ENCODE measurements around the gene CD86. TPM values are rescaled to one million over a fixed set of nuclear protein-coding genes. Genes with fewer than 3 reads are reported as not detected.

The CD86 gene
- total RNA-seq, 2 experiments from 2014 or later, result 1.4 to 1.7 TPM

DNA sequence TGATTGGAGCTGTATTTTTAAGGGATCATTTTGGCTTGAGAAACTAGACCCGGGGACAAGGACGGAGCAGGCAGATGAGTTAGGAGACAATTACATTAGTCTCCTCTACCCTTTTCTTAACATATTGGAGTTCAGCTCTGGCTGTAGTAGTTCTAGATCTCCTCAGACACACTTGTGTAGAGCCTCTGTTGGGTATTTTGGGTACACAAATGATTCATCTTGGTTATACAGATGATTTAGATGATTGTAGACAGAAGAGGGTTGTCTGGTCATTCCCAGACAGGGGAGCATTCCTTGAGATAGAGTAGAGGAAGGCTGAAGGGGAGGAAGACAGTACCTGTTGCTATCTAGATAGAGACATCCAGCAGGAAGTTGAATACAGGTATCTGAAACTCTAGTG lies 43.4 kb downstream of the CD86 start:
- H3K27me3 Mint-ChIP-seq, result no peaks in the 10 kb centered on the region
- ChIA-PET POLR2A (no interaction called here), CTCF (interaction anchor here (1.1 to 5.6 kb wide), 2 partner anchors 103 to 159 kb away, joined by 5 to 85 read pairs; no protein-coding TSS in a partner anchor)
- no peaks in the 10 kb centered on the region for H3K36me3 Mint-ChIP-seq
- H3K27ac Mint-ChIP-seq, result no peak overlapping the region
- no peaks in the 10 kb centered on the region for H3K9me3 Mint-ChIP-seq
- intact Hi-C loops (cut with micrococcal nuclease), result no loop called here
- DNase-seq, result no peak
- peaks cover 42% of the 10 kb centered on the region for H3K4me1 Mint-ChIP-seq (ENCODE audit: low read depth)
- no peak overlapping the region for H3K4me3 Mint-ChIP-seq

DNA sequence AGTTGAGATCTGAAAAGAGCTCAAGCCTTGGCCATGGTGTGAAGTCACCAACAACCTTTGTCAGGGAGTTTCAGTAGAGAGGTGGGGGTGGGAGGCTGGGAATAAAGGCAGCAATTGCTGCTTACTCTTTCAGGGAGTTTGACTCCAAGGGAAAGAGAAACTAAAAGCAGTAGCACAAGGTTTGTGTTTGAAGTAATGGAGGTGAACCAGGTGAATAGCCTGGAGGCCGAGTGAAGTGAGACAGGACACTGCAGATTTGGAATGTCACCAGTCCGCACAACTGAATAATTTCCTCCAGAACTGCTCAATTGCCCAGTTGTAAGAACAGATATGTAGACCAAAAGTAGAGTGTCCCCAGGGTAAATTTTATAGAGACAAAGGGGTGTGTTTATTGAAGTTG lies 44.1 kb downstream of the CD86 start:
- Mint-ChIP-seq H3K27ac (no peak overlapping the region), H3K36me3 (no peaks in the 10 kb centered on the region), H3K27me3 (no peaks in the 10 kb centered on the region), H3K4me1 (ENCODE audit: low read depth) (peaks cover 42% of the 10 kb centered on the region), H3K4me3 (no peak overlapping the region), H3K9me3 (no peaks in the 10 kb centered on the region)
- POLR2A ChIA-PET, result no interaction called here
- CTCF ChIA-PET, result interaction anchor here (0.6 to 5.6 kb wide), 3 partner anchors 159 to 349 kb away, joined by 3 to 85 read pairs (median 5); no protein-coding TSS in a partner anchor
- intact Hi-C loops (cut with micrococcal nuclease), result no loop called here
- no peak for DNase-seq

DNA sequence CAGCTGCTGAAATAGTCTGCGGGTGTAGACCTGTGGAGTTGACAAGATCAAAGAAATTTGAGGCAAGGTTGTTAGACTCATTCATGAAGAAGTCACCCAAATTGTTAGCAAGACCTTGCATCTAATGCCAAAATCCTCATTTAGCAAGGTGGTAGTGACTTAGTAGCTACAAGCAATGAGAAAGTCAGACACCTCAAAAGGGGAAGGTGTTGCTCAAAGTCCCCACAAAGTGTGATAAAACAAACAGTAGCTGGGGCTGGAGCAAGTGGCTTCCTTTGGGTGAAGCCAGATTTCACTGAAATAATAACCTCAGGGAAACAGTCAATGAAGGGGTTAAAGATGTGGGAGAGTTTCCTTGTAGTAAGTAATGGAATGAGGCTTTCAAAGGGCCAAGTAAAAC lies 44.9 kb downstream of the CD86 start:
- no peak overlapping the region for H3K27ac Mint-ChIP-seq
- no peaks in the 10 kb centered on the region for H3K36me3 Mint-ChIP-seq
- ChIA-PET CTCF (interaction anchor here (1.2 to 5.6 kb wide), 5 partner anchors 48 to 217 kb away, joined by 5 to 85 read pairs (median 7); no protein-coding TSS in a partner anchor), POLR2A (interaction anchor here (2.3 kb wide), 1 partner anchor 265 kb away, joined by 6 read pairs; no protein-coding TSS in a partner anchor)
- H3K9me3 Mint-ChIP-seq, result no peaks in the 10 kb centered on the region
- no peaks in the 10 kb centered on the region for H3K27me3 Mint-ChIP-seq
- intact Hi-C loops (cut with micrococcal nuclease), result loop anchor here (5.0 kb wide), 6 partner anchors 267 to 1358 kb away; partner anchors contain the start of genes GTF2E1, HCLS1, PARP14 and PARP15
- peaks cover 42% of the 10 kb centered on the region for H3K4me1 Mint-ChIP-seq (ENCODE audit: low read depth)
- no peak overlapping the region for H3K4me3 Mint-ChIP-seq
- DNase-seq, result no peak

DNA sequence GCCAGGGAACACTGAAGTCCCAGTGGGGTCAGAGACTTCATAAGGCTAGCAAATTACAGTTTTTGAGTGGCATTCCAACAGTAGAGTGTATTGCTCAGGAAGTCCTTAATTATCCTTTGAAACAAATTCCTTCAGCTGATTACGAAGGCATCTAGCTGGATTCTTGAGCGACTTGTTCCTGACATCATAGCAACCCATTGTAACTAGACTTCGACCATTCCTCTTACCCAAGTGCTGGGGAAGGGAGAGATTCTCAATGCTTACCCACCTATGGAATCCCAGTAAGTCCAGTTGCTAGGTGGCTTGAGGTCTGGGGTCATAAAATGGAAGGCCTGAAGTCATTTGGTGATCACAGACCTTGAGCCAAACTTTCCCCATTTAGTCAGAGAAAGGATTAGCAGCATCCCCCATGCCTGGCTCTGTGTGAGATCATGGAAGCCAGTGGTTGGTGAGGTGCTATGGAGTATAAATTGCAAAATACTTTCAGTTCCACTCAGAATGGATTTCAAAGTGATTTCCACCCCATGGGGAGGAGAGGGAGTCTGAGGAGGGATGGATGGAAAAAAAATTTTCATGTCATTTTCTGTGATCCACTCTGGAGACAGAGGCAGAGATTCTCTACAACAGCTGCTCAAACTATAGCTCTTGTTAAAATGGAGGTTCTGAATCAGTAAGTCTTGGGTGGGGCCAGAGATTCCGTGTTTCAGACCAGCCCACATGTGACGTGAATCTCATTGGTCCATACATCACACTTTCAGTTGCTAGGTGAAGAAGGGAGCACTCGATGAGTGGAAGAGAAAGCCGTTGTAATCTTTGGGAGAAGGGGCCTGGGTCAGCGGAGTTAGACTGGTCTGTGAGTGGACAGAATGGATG lies 45.7 kb downstream of the CD86 start:
- no peaks in the 10 kb centered on the region for H3K36me3 Mint-ChIP-seq
- ChIA-PET CTCF (interaction anchor here (0.7 to 5.6 kb wide), 35 partner anchors 8 to 966 kb away, joined by 3 to 85 read pairs (median 5); partner anchors contain the start of genes FAM162A, PDIA5 and POLQ), POLR2A (interaction anchor here (0.8 to 2.7 kb wide), 6 partner anchors 45 to 264 kb away, joined by 3 to 16 read pairs (median 6); no protein-coding TSS in a partner anchor)
- intact Hi-C loops (cut with micrococcal nuclease), result loop anchor here (1.0 to 5.0 kb wide), 13 partner anchors 9 to 1359 kb away; partner anchors contain the start of genes GOLGB1, GTF2E1, HCLS1 and MIX23
- H3K27ac Mint-ChIP-seq, result peak overlapping the region; percentile 78
- peak; percentile 72 for DNase-seq
- H3K27me3 Mint-ChIP-seq, result no peaks in the 10 kb centered on the region
- peak overlapping the region; percentile 44 for H3K4me3 Mint-ChIP-seq
- H3K9me3 Mint-ChIP-seq, result no peaks in the 10 kb centered on the region
- H3K4me1 Mint-ChIP-seq (ENCODE audit: low read depth), result peaks cover 45% of the 10 kb centered on the region

DNA sequence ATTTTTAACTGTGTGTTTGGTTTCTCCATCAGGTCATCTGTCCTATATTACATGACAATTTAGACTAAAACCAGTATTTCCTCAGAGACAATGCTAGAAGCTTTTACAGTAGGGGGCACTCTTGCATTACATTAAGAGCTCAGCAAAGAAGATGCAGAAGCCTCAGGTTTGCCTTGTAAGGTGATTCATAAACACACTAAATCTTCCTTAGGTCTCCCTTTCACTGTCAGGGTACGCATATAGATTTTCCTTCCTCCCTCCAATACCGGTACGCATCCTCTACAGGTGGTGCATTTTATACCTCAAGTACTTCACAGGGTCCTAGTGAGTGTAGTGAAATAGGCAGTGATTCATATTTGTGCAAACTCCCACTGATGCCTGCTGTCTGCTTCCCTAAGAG lies 46.5 kb downstream of the CD86 start:
- no peak for DNase-seq
- Mint-ChIP-seq H3K27me3 (no peaks in the 10 kb centered on the region), H3K27ac (peak overlapping the region; percentile 78), H3K36me3 (no peaks in the 10 kb centered on the region), H3K4me3 (peak overlapping the region; percentile 7), H3K9me3 (no peaks in the 10 kb centered on the region), H3K4me1 (ENCODE audit: low read depth) (peaks cover 45% of the 10 kb centered on the region)
- ChIA-PET POLR2A (interaction anchor here (0.8 to 2.7 kb wide), 7 partner anchors 45 to 267 kb away, joined by 3 to 16 read pairs (median 6); partner anchors contain the start of genes EAF2 and IQCB1), CTCF (interaction anchor here (0.8 to 5.6 kb wide), 30 partner anchors 9 to 966 kb away, joined by 3 to 85 read pairs (median 6); partner anchors contain the start of genes FAM162A, PDIA5 and POLQ)
- intact Hi-C loops (cut with micrococcal nuclease), result loop anchor here (1.0 to 5.0 kb wide), 13 partner anchors 9 to 1359 kb away; partner anchors contain the start of genes GOLGB1, GTF2E1, HCLS1 and MIX23

DNA sequence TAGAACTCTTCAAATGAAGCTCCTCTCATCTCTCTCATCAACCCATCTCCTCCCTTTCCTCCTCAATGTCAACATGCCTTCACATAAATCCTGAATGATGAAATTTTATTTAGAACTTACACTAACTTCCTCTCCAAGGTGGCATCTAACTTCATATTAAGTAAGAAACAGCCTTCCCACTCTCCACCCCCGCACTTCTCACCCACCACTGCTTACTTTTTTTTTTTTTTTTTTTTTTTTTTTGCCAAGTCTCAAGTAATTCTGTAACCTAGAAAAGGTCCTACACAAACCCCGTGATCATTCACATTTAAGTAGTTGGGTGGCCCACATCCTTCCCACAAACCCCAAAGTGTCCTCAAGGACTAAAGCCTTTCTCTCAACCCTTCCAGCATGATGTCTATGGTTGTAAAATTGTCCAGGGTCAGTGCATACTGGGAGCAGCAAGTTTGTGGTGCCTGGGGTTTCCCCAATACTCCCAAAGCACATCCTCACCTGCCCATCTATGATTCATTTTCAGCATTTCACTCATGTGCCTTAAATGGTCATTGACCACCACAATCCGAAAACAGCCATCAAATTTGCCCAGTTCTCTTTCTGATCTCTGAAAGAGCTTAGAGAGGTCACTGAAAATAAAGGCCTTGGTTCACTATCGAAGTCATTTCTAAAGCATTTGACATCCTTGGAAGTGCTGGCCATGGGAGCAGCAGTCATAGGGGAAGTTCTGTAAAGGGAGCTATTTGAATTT lies 47.2 kb downstream of the CD86 start:
- H3K27ac Mint-ChIP-seq, result peak overlapping the region; percentile 78
- no peaks in the 10 kb centered on the region for H3K36me3 Mint-ChIP-seq
- intact Hi-C loops (cut with micrococcal nuclease), result loop anchor here (5.0 kb wide), 6 partner anchors 265 to 1360 kb away; partner anchors contain the start of genes GTF2E1, HCLS1, PARP14 and PARP15
- POLR2A ChIA-PET, result interaction anchor here (1.1 to 2.7 kb wide), 8 partner anchors 44 to 268 kb away, joined by 3 to 16 read pairs (median 6); partner anchors contain the start of genes EAF2 and IQCB1
- no peaks in the 10 kb centered on the region for H3K27me3 Mint-ChIP-seq
- peaks cover 45% of the 10 kb centered on the region for H3K4me1 Mint-ChIP-seq (ENCODE audit: low read depth)
- CTCF ChIA-PET, result interaction anchor here (0.9 to 5.6 kb wide), 27 partner anchors 10 to 965 kb away, joined by 3 to 85 read pairs (median 6); partner anchors contain the start of genes FAM162A, PDIA5 and POLQ
- H3K4me3 Mint-ChIP-seq, result peak overlapping the region; percentile 7
- DNase-seq, result peak; percentile 69
- H3K9me3 Mint-ChIP-seq, result no peaks in the 10 kb centered on the region

DNA sequence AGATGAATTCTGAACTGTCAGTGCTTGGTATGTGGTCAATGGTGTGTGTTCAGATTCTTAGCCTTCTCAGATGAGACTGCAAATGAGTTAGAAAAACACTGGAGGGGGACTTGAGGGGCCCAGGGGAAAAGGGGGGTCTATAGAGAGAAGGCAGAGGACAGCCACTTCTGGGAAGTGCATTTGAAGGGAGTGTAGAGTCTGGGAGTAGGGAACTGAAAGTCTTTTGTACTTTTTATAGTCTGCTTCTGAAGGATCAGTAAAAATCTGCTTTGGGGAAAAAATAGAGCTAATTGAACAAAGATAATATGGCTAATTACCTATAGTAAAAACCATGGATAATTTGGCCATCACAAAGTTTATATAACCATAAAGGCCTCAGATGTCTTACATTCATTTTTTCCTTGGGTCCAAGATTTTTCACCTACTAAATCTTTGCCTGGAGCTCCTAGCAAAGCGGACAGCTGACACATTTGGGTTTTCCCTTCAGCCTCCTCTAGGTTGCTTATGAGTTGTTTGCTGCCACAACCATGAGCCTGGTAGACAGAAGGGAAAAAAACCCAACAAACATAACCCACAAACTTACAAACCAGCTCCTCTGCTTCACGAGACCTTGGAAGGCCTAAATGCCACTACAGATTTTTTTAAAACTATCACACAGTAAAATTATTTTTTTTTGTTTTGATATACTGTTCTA lies 48.8 kb downstream of the CD86 start:
- H3K27ac Mint-ChIP-seq, result peak overlapping the region; percentile 58
- H3K36me3 Mint-ChIP-seq, result no peaks in the 10 kb centered on the region
- no peak overlapping the region for H3K4me3 Mint-ChIP-seq

DNA sequence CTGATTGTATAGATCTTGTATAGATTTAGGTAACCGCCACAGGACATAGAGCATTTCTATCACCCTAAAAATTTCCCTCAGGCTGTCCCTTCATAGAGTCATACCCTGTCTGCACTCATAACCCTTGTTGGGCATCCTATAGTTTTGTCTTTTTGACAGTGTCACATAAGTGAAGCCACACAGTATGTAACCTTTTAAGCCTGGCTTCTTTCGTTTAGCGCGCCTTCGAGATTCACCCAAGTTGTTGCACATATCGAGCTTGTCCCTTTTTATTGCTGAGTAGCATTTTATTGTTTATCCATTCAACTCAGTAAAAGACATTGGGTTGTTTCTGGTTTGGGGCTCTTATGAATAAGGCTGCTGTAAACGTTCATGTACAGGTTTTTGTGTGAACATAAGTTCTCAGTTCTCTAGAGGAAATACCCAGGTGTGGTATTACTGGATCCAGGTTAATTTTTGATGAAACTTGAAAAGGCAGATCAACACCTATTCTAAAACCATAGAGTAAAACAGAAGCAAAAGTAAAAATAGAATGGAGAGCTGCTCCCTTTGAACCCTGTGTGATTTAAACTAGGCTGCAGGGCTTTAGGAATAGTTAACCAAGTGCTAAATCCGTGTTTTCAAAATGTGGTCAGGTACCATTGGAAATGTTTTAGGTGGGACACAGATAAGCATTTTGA lies 49.5 kb downstream of the CD86 start:
- Mint-ChIP-seq H3K27me3 (peaks cover 3% of the 10 kb centered on the region), H3K27ac (peak overlapping the region; percentile 58), H3K9me3 (no peaks in the 10 kb centered on the region), H3K36me3 (no peaks in the 10 kb centered on the region), H3K4me1 (ENCODE audit: low read depth) (peaks cover 45% of the 10 kb centered on the region), H3K4me3 (no peak overlapping the region)
- ChIA-PET POLR2A (interaction anchor here (0.9 to 2.5 kb wide), 5 partner anchors 42 to 369 kb away, joined by 3 to 9 read pairs (median 3); no protein-coding TSS in a partner anchor), CTCF (interaction anchor here (0.8 to 4.5 kb wide), 7 partner anchors 12 to 279 kb away, joined by 3 to 45 read pairs (median 4); partner anchors contain the start of gene FAM162A)
- DNase-seq, result peak; percentile 39
- intact Hi-C loops (cut with micrococcal nuclease), result loop anchor here (1.0 to 5.0 kb wide), 9 partner anchors 20 to 1362 kb away; partner anchors contain the start of genes EAF2, GTF2E1, HCLS1 and IQCB1

More for the DNA sequence above, 48.8 kb downstream of the CD86 start:
- peaks cover 45% of the 10 kb centered on the region for H3K4me1 Mint-ChIP-seq (ENCODE audit: low read depth)
- H3K27me3 Mint-ChIP-seq, result peaks cover 3% of the 10 kb centered on the region
- POLR2A ChIA-PET, result interaction anchor here (0.9 to 2.5 kb wide), 6 partner anchors 42 to 368 kb away, joined by 3 to 9 read pairs (median 3); no protein-coding TSS in a partner anchor
- H3K9me3 Mint-ChIP-seq, result no peaks in the 10 kb centered on the region
- CTCF ChIA-PET, result interaction anchor here (0.8 to 4.5 kb wide), 8 partner anchors 11 to 280 kb away, joined by 3 to 45 read pairs (median 4); partner anchors contain the start of gene FAM162A
- intact Hi-C loops (cut with micrococcal nuclease), result loop anchor here (1.0 to 5.0 kb wide), 9 partner anchors 21 to 1362 kb away; partner anchors contain the start of genes EAF2, GTF2E1, HCLS1 and IQCB1
- DNase-seq, result peak; percentile 45

DNA sequence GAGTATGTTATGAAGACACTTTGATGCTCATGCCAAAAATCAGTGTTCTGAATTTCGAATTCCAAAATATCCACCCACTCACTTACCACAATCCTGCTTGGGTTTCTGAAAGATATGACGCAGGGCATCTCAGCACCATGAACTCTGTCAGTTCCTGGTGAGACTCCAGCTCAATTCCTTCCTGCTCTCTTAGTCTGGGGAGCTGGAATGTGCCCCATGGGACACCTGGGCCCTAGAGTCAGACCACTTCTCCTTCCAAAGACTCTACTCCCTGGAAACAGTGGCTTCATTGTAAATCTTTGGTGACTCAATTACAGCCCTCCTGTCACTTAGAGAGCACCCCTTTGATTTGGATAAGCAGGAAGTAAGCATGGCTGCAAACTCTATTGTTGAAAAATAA lies 50.5 kb downstream of the CD86 start:
- Mint-ChIP-seq H3K4me3 (no peak overlapping the region), H3K4me1 (ENCODE audit: low read depth) (peaks cover 45% of the 10 kb centered on the region), H3K36me3 (no peaks in the 10 kb centered on the region), H3K27me3 (peaks cover 3% of the 10 kb centered on the region), H3K9me3 (no peaks in the 10 kb centered on the region), H3K27ac (no peak overlapping the region)
- CTCF ChIA-PET, result no interaction called here
- DNase-seq, result no peak
- intact Hi-C loops (cut with micrococcal nuclease), result loop anchor here (2.0 kb wide), 2 partner anchors 19 to 271 kb away; partner anchors contain the start of genes EAF2 and IQCB1
- POLR2A ChIA-PET, result interaction anchor here (0.6 kb wide), 1 partner anchor 800 kb away, joined by 3 read pairs; no protein-coding TSS in a partner anchor

DNA sequence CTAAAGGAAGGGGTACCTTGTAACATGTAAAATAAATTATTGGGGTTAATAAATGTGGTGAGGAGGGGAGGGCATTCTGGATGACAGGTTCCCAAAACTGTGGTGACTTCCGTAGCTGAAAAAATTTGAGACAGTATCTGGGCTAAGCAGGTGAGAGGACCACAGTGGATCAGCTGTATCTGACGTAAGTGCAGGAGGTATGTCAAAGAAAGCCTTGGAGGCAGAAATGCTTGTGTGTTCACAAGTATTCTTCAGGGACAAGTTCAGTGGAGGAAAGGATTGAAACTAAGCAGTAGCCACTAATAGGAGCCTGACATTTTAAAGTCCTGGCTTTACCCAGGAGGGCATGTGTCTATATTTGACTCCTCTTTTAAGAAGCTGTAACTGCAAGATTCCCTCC lies 52.0 kb downstream of the CD86 start:
- no peak overlapping the region for H3K27ac Mint-ChIP-seq
- intact Hi-C loops (cut with micrococcal nuclease), result no loop called here

More for the DNA sequence above, 52.0 kb downstream of the CD86 start:
- ChIA-PET POLR2A (no interaction called here), CTCF (no interaction called here)
- H3K36me3 Mint-ChIP-seq, result no peaks in the 10 kb centered on the region
- H3K4me1 Mint-ChIP-seq (ENCODE audit: low read depth), result peaks cover 30% of the 10 kb centered on the region
- DNase-seq, result no peak
- H3K9me3 Mint-ChIP-seq, result no peaks in the 10 kb centered on the region
- H3K27me3 Mint-ChIP-seq, result peaks cover 11% of the 10 kb centered on the region
- no peak overlapping the region for H3K4me3 Mint-ChIP-seq
